ENCODE data around the gene ELK3. TPM values are rescaled to one million over a fixed set of nuclear protein-coding genes. Genes with fewer than 3 reads are reported as not detected.
A peak's percentile ranks its signal among the peaks of the same experiment; 100 is the strongest.

Gene ELK3
- total RNA-seq, 1 donor from 2014 or later = 50.2 TPM

DNA sequence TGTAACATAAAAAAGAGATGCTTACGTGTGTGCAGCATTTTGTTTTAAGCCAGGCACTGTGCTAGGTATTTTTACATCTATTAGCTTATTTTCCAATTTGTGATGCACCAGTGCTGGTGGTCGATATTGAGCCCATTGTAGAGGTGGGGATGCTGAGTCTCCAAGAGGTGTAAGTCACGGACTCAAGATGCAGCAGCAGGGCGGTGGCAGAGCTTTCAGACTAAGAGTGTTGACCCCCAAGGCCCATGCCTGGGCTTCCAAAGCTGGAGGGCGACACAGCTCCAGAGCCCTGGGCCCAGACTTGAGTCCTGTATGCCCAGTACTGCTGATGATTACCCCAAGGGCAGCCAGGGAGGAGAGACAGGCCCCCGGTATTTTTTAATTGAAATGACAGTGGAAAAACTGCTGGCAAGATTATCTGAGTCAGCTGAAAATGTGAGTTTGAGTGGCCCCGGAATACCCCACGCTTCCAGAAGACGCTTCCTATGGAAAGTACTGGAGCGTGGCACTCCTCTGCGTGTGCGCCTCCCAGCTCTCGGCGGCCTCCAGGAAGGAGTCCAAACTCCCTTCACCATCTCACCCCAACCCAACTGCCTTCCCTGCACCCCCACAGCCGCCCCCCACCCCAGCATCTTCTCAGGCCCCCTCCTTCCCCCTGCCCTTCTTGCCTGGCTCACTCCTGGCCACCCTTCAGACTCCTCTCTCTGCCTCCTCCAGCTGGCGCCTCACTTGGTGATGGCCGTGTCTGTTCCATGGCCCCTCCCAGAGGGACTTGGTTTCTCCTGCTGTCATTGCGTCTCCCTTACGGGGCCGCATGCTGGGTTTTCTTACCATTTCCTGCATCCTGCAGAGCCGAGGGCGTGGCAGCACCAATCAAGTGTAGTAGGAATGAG is 40.7 kb downstream of the ELK3 start:
- no peak for DNase-seq (ENCODE audit: low read depth in 2 of 2)

- DNase-seq (ENCODE audit: low read depth in 2 of 2) = peak in 1 of 2 donors; percentile 61
Observed at GRCh38 chr12:96235484-96235826, 41.3 kb downstream of the ELK3 start.

- DNase-seq (ENCODE audit: low read depth in 2 of 2) = no peak
Observed at GRCh38 chr12:96236221-96236822, 42.1 kb downstream of the ELK3 start.

- no peak for DNase-seq (ENCODE audit: low read depth in 2 of 2)
Observed at GRCh38 chr12:96237035-96237434, 42.9 kb downstream of the ELK3 start.

GRCh38 chr12:96237465-96238077 is 43.4 kb downstream of the ELK3 start:
- peak in 1 of 2 donors; percentile 93 for DNase-seq (ENCODE audit: low read depth in 2 of 2)

GRCh38 chr12:96238336-96239047 is 44.3 kb downstream of the ELK3 start:
- no peak for DNase-seq (ENCODE audit: low read depth in 2 of 2)

DNA sequence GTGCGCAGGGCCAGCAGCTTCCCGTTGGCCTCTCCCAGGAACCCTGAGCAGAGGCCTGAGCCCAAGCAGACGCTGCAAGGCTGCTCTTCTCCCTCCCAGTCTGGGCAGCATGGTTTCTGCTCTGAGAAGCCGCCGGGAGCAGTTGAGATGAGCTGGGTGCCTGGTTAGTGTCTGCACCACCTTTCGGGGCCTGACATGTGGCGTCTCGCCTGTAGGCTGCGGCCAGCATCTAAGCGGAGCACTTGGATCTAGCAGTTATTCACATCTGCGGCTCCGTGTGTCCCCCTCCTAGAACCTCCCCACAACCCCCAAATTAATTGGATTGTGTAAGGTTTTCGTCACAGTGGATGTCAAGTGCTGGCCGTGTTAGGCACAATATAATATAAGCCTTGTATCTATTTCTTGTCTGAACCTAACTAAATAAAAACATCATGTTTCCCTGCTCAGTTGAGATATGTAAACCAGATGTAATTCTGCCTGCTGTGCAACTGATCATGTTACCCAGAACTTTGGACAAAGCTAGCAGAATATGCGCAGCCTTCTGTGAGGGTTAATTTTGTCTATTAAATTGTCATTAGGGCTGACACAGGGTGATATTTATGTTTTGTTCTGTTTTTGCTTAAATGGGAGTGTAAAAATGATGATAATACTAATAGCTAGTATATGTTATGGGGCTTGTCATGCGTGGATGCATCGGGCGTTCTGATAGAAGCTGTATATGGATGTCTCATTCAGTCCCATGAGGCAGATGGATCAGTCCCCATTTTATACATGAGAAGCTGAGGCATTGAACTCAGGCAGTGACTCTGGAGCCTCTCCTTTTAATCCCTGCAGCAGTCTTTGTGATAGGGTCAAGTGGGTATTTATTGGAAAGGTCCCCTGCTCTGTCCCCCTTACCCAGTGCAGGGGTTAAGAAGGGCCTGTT is 45.8 kb downstream of the ELK3 start:
- no peak for DNase-seq (ENCODE audit: low read depth in 2 of 2)

- DNase-seq (ENCODE audit: low read depth in 2 of 2) = no peak
Observed at GRCh38 chr12:96240656-96241055, 46.5 kb downstream of the ELK3 start.

GRCh38 chr12:96241431-96241830 is 47.3 kb downstream of the ELK3 start:
- DNase-seq (ENCODE audit: low read depth in 2 of 2) = no peak

DNA sequence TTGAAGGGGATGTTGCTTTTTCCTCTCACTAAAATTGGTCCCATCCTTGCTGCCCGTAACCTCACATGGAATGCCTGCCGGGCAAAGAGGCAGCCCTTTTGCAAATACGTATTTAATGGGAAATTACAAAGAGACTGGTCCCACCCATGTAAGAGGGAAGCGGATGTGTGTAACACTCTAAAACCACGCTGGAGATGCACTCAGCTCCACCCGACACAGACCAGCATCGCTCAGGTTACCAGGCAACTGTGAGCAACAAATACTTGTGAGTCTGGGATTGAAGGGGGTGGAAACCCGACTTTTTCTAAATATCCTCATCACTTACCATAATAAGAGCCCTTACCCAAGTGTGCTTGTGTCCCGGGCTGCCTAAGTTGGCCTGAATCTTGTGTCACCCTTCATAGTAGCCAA is 47.7 kb downstream of the ELK3 start:
- DNase-seq (ENCODE audit: low read depth in 2 of 2) = peak; percentile 92 to 93

DNA sequence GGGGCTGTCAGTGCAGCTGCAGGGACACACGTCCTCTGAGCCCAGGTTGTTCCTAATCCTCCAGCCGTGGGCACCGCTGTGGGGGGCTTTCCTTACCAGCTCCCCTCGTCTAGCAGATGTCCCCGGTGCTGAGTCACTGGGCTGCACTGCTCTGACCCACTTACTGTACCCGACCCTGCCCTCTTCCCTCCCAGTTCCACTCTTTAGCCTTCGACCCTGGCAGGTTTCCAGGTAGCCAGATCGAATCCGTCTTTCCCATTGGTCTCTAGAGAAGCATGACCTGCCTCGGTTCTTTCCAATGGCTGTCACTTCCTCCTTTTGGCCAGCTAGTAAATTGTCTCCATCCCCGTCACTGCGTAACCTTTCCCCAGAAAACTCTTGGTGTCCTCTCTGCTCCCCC is 48.4 kb downstream of the ELK3 start:
- DNase-seq (ENCODE audit: low read depth in 2 of 2) = peak; percentile 71 to 76

- DNase-seq (ENCODE audit: low read depth in 2 of 2) = no peak
Observed at GRCh38 chr12:96244826-96245225, 50.7 kb downstream of the ELK3 start.

- no peak for DNase-seq (ENCODE audit: low read depth in 2 of 2)
Observed at GRCh38 chr12:96246926-96247505, 52.8 kb downstream of the ELK3 start.

DNA sequence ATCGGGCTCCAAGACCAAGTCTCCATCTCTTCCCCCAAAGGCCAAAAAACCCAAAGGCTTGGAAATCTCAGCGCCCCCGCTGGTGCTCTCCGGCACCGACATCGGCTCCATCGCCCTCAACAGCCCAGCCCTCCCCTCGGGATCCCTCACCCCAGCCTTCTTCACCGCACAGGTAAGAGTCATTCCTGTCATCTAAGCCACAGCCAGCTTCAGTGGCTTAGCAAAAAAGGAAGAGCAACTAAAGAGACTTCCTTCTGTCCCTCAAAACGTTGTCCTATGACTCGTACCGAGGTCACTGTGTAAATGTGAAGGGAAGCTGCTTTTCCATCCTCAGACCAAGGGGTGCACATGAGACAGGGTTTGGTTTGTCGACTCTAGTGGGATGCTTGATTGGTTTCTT is 53.4 kb downstream of the ELK3 start:
- no peak for DNase-seq (ENCODE audit: low read depth in 2 of 2)

- DNase-seq (ENCODE audit: low read depth in 2 of 2) = no peak
Observed at GRCh38 chr12:96248136-96248931, 54.2 kb downstream of the ELK3 start.

DNA sequence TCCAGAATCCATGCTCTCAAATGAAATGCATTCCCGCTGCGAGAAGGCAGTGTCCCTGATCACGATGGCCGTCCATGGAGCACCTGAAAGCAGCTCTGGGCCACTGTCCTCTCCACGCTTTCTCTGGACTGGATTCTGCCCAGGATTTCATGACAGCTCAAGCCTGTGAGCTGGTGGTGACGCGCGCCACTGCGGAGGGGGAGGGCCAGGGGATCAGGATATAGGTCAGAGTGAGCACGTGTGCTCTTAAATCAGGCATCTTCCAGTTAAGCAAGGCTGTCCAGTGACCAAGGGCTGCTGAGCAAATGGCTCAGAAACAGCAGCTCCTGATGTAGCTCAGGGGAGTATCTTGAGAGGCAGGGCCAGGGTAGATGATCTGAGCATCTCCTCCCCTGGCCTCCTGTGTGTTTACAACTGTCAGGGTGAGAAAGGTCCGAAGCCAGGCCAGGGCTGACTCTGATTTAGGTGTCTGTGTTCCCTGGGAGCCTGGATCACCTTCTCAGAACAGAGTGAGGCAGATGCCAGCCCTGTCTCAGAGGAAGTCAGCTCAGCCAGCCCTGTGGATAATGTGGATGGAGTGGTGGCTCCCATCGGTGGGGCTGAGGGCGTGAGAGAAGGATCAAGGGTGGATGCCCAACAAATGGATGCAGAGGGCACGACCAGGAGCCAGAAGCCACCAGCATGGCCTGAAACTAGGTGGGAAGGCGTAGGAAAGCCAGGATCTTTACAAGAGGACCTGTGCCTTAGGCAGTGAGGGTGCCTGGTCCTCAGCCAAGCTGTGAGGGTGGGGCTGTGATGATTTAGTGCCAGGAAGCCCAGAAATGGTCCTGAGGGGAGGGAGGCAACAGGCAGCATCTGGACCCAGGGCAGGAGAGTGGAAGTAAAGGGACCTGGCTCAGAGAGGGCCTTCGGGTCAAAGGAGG is 55.3 kb downstream of the ELK3 start:
- DNase-seq (ENCODE audit: low read depth in 2 of 2) = peak in 1 of 2 donors; percentile 62

DNA sequence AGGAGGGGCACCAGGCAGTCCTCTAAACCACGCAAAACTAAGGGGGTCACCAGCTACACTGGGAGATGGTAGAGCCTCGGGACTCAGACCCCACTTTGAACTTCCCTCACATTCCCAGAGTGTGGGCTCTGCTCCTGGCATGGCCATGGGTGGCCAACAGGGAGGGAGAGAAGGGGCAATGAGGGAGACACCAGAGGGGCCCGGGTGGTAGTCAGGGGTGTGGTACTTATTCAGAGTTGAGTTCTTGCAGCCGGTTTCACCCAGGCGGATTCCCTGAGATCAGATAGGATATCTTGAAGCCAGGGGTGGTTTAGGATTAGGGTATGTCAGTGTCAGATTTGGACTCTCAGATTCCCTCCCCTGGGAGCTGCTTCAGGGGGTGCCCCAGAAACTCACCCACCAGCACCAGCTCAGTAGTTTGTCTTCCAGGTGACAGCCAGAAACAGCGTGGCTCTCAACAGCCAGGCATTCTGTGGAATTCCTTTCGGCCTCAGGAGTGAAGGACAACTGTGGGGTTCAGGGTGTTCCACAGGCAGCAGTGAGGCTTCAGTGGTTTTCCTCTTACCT is 56.0 kb downstream of the ELK3 start:
- no peak for DNase-seq (ENCODE audit: low read depth in 2 of 2)

- peak; percentile 100 for DNase-seq (ENCODE audit: low read depth in 2 of 2)
Observed at GRCh38 chr12:96255077-96255476, 60.9 kb downstream of the ELK3 start.

Data from dermis microvascular lymphatic vessel endothelial cell (primary cell).